ENCODE results near the gene ADARB1.

The ADARB1 gene

DNA sequence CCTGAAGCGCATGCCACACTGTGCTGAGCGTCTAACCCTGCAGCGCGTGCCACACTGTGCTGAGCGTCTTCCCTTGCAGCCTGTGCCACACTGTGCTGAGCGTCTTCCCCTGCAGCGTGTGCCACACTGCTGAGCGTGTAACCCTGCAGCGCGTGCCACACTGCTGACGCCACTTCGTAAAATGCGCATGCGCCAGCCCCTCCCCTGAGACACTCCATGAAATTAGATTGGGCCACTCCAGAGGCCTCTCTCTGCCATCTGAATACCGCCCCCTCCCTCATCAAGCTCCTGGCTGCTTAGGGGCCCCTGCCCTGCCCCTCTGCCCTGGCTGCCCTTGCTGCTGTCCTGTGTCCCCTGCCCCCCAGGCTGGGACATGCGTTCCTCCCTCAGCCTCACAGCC, 128.5 kb downstream of the ADARB1 start:
- H3K4me3 ChIP-seq = no peak overlapping the region
- TF ChIP-seq, protein P1, sequence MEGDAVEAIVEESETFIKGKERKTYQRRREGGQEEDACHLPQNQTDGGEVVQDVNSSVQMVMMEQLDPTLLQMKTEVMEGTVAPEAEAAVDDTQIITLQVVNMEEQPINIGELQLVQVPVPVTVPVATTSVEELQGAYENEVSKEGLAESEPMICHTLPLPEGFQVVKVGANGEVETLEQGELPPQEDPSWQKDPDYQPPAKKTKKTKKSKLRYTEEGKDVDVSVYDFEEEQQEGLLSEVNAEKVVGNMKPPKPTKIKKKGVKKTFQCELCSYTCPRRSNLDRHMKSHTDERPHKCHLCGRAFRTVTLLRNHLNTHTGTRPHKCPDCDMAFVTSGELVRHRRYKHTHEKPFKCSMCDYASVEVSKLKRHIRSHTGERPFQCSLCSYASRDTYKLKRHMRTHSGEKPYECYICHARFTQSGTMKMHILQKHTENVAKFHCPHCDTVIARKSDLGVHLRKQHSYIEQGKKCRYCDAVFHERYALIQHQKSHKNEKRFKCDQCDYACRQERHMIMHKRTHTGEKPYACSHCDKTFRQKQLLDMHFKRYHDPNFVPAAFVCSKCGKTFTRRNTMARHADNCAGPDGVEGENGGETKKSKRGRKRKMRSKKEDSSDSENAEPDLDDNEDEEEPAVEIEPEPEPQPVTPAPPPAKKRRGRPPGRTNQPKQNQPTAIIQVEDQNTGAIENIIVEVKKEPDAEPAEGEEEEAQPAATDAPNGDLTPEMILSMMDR (IDR thresholded peaks at IDR 0.05) = no peak
- DNase-seq (ENCODE audit: low spot score) = no peak
- H3K27ac ChIP-seq = no peak overlapping the region

DNA sequence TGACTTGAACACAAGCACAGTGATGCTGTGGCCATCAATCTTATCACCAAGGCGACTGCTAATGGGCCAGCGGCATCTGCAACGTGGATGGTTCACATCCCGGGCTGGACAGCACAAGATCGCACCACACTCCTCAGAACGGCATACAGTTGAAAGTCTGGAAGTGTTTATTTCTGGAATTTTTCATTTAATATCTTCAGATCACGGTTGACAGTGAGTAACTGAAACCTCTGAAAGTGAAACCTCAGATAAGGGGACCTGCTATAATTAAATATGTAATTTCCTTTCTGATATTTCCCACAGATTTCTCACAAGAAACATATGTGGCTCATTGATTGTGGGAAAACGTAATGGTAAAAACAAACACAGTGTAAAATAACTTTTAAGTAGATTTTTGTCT, 129.6 kb downstream of the ADARB1 start:
- Histone ChIP-seq H3K4me3 (no peak overlapping the region), H3K27ac (no peak overlapping the region)
- TF ChIP-seq, protein P1 (IDR thresholded peaks at IDR 0.05) = no peak
- DNase-seq (ENCODE audit: low spot score) = no peak

DNA sequence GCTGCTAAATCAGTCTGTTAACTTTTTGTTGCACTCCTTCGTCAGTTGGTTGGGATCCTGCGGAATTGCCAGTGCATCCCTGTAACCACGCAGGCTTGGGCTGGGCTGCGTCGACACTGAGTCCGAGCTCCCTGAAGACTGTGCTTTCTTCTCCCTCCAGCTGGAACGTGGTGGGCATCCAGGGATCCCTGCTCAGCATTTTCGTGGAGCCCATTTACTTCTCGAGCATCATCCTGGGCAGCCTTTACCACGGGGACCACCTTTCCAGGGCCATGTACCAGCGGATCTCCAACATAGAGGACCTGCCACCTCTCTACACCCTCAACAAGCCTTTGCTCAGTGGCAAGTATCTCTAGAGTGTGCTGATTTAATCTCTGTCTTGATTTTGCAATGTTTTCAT, 130.0 kb downstream of the ADARB1 start:
- TF ChIP-seq, protein P1 (IDR thresholded peaks at IDR 0.05) = no peak
- H3K27ac ChIP-seq = no peak overlapping the region

DNA sequence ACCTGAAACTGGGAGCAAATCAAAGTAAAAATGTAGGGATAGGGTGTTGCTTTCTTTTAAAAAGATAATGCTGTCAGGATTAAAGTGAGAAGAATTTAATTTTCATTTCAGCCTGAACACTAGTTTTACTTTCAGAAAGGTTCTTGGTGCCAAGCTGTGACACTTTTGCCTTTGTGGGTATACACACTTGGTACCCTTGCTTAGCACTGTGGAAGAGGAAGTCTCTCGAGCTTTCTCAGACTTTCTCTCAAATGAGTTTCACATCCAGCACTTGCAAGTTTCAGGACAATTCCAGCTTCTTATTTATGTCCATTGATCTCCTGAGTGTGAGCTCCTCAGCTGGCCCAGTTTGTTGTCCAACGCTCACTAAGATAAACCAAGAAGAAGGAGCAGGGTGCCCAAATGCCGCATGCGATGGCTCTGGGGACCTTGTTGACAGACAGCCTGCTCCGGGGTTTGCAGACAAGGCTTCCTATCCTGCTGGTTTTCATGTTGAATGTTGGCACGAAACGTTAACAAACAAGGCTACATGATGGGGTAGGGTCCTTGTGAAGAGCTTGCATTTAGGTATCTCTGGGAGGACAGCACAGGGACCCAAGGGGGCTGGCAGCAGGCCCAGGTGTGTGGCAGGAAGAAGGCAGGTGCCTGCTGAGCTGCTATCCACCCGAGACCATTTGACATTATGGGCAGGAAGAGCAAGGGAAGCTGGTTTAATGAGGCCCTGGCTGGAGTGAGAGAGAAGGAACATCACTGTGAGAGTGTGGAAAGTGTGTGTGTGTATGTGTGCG, 133.7 kb downstream of the ADARB1 start:
- TF ChIP-seq, protein P1 (IDR thresholded peaks at IDR 0.05) = no peak

More for the DNA sequence above, 130.0 kb downstream of the ADARB1 start:
- no peak overlapping the region for H3K4me3 ChIP-seq
- no peak for DNase-seq (ENCODE audit: low spot score)

DNA sequence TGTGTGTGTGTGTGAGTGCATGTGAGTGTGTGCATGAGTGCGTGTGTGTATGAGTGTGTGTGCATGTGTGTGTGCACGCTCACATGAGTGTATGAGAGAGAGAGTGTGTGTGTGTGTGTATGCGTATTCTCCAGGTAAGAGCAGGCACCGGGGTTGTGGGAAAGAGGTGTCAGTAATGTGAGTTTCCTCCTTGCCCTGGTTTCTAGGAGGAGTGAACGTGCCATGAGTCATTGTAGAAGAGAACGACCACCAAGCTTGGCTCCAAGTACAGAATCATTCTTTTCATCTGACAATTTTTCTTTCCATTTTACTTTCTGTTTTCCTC, 134.2 kb downstream of the ADARB1 start:
- DNase-seq (ENCODE audit: low spot score) = no peak
- H3K4me3 ChIP-seq = no peak overlapping the region
- no peak overlapping the region for H3K27ac ChIP-seq
- TF ChIP-seq, protein P1 (IDR thresholded peaks at IDR 0.05) = no peak

More for the DNA sequence above, 133.7 kb downstream of the ADARB1 start:
- Histone ChIP-seq H3K4me3 (no peak overlapping the region), H3K27ac (no peak overlapping the region)
- DNase-seq (ENCODE audit: low spot score) = no peak

DNA sequence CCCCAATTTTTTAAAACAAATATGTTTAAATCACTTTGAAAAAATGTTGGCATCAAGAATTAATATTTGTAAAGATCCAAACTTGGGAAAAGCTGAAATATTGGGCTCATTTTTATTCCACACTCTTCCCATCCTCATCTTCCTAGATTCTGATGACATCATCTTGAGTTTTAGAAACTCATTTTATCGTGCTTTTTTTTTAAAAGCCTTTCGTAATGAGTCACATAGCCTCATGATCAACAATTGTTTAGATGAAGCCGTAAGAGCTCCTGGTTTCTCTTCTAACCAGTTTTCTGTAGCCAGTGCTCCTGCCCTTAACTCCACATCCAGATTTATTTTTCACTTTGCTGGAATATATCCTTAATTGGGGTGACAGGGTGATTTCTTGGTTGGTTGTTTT, 134.7 kb downstream of the ADARB1 start:
- DNase-seq (ENCODE audit: low spot score) = no peak
- H3K4me3 ChIP-seq = no peak overlapping the region
- H3K27ac ChIP-seq = peak overlapping the region in 1 of 2 donors; percentile 44
- TF ChIP-seq, protein P1 (IDR thresholded peaks at IDR 0.05) = no peak

DNA sequence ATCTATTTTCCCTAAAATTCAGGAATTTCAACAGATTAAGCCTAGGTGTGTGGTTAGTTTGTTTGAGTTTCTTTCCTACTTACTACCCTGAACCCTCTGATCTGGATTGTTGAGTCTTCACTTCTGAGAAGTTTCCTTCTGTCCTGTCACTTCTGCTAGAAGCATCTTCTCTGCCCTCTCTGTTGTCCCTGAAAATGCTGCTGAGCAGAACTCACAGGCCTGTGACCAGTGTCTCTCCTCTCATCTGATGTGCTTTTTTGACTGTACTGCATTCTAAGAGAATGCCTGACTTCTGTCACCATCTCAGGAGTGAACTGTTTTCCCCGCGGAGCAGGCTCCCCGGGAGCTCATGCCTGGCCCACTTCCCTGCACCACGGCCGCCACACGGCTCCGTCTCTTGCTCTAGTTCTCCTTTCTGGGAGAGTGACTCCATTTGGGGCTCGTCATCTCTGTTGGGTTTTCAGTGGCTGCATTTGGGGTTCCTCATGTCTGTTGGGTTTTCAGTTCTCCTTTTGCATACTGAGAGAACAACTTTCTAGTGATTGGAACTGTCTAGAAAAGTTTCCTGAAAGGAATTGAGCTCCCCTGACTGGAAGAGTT, 135.4 kb downstream of the ADARB1 start:
- peak overlapping the region in 1 of 2 donors; percentile 44 for H3K27ac ChIP-seq
- TF ChIP-seq, protein P1 (IDR thresholded peaks at IDR 0.05) = no peak
- DNase-seq (ENCODE audit: low spot score) = no peak
- no peak overlapping the region for H3K4me3 ChIP-seq
